CD4-positive, alpha-beta T cell treated with Interleukin-6 at 100 ng/mL for 8 hours (primary cell): Measurements from ENCODE around the gene RNF141.

Source experiments
- DNase-seq: peaks from one replicate; pipeline ENCODE4 v3.0.0-alpha.2; 2020; ENCODE audit warnings: mixed read lengths, low spot score

Gene RNF141

GRCh38 chr11:10480760-10481159, 60.2 kb downstream of the RNF141 start:
- no peak for DNase-seq

DNA sequence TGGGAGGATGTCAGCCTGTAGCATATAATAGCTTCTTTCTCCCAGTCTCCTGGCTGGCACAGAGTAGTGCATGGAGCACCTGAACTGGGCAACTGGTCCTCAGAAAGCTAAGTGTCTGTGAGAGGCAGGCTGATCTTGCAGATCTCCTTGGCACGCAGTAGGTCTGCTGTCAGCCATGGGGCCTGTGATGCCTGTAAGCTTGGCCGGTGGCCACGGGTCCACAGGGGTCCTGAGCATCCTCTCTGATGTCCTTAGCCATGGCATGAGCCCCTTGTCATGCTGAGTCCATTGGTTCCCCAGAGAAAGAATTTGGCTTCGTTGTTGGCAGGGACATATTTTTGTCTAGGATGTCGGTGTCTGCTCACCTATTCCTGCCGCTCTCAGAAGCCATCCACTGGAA, 61.0 kb downstream of the RNF141 start:
- DNase-seq = no peak

DNA sequence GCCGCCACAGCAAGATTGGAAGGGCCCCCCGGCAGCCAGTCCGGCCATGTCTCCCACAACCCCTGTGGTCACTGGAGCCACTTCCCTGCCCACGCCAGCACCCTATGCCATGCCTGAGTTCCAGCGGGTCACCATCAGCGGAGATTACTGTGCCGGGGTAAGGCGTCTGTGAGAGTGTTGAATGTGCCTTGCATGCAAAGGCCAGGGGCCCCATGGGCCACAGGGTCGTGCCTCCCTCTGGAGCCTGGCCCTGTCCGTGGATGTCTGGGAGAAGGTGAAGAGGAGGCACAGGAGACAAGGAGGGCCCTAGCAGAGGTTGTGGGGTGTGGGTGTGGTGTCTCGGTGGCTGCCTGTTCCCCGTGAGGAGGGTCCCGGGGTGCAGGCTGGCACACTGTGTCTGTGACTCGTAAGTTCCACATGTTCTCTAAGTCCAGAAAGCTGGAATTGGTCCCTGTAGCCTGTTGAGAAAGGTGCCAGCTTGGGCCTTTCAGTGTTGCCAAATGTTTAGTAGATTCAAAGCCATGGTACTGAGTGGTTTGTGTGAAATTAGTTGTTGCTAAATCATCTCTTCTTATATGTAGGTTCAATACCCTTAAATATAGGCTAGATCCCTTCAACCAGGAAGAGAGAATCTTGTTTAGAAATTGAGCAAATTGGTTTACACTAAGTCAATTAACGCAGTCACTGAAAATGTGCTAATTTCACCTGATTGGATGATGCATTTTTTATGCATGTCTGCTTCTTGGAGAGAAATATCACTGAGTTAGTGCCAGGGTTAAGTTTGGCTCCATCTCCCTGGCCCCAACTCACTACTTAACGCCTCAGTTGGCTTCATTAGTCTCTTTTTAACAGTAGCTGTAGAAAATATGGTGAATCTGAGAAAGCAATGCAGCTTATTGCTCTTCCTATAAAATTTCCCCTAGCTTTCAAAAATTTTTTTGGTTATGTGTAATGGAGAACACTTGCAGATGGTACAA, 62.1 kb downstream of the RNF141 start:
- DNase-seq = no peak

GRCh38 chr11:10478066-10478465, 62.9 kb downstream of the RNF141 start:
- no peak for DNase-seq

- no peak for DNase-seq
Observed at GRCh38 chr11:10477690-10478046, 63.3 kb downstream of the RNF141 start.

- no peak for DNase-seq
Observed at GRCh38 chr11:10476927-10477689, 63.9 kb downstream of the RNF141 start.

GRCh38 chr11:10476342-10476741, 64.6 kb downstream of the RNF141 start:
- no peak for DNase-seq

DNA sequence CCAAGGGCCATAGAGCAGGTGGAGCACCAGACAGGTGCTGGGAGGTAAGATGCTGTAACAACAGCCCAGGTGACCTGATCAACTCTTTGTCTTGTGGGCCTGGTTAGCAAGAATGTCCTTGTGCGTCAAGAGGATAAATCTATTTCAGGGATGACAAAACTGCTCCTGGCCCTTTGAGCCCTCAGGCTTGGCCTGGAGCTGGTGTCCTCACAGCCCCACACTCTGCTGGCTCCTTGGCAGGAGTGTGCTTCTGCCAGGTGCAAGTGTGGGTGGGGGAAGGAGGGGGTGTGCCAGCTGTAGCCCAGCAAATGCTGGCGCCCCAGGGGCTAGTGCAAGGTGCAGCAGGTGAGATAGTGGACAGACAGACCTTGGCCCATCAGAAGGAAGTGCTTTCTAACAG, 66.4 kb downstream of the RNF141 start:
- no peak for DNase-seq

DNA sequence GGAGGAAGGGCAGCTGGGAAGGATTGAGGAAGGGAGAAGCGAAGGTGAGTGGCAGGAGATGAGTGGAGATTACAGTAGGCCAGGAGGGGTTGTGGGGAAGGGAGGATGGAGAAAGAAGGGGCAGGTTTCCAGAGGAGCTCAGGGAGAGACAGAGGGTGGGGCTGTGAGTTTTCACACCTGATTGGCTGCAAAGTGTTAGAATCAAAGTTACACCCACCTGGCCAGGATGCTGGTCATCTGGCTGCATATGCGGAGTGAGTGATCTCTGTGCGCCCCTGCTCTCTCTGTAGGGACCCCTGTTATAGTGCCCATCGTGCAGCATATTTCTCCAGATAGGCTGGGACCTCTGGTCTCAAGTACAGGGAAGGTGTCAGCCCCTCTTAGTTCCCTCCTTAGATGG, 67.6 kb downstream of the RNF141 start:
- DNase-seq = no peak

DNA sequence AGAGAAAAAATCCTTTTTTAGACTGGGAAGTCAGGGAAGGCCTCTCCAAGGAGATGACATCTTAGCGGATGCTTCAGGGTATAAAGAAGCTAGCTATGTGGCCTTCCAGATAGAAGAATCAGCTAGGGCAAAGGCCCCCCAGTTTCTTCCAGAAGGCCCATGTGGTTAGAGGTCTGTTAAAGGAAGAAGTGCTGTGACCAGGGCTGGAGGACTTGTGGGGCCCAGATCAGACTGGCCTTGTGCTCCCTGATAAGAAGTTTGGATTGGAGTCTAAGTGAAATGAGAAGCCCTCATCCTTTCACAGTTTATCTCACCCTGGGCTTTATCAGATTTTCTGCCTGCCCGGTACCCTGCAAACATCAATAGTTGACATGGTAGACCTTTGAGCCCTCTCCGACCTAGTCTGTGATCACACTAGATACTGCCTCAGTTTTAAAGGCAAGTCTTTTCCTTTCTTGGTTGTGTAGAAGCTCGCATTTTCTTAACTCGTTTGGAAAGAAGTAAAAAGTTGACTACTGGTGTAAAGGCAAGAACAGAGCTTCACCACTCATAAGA, 78.2 kb downstream of the RNF141 start:
- DNase-seq = no peak
